GM11168 (cell line): ENCODE results near the gene CDK15.
"Not testable (repeated sequence)": the region's sequence is repeated elsewhere in the genome, so short reads cannot be mapped to it uniquely, and the experiment has no call there.

Source experiments
- in situ Hi-C: fragments of 300-500 bp; cut with MboI; formaldehyde crosslinking; loops from one replicate; pipeline ENCODE4 v1.12.0; 2022; ENCODE audit warnings: low sequenced_read_pairs; ENCODE audit not compliant: unreplicated experiment

CDK15 gene

DNA sequence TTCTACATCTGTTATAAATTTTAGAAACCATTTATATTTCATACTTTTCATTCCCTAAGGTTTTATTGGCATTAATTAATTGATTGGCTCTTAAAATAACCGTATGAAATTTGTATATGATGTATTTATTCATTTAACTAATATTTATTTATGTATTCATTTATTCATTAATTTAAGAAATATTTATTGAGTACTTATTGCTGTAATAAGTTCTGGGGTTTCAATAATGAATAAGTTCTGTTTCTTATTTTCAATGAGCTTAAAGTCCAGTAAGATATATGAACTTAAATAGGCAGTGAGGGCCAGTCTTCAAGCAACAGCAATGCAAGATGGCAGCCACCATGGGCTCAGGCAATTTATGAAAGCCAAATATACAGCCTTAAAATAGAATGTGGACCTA lies 17.9 kb downstream of the CDK15 start:
- in situ Hi-C loops, result no loop called here

DNA sequence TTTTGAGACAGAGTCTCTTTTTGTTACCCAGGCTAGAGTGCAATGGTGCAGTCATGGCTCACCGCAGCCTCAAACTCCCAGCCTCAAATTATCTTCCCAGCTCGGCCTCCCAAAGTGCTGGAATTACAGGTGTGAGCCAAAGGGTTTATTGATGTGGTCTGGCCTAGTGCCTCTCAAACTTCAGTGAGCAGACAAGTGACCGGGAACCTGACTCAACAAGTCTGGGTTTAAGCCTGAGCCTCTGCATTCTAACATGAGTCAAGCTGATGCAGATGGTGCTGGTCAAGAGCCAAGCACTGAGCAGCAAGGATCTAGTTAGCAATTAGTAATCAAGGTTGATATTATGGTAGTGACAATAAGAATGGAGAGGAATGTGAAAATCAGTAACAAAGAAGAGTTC lies 21.3 kb downstream of the CDK15 start:
- in situ Hi-C loops, result no loop called here

DNA sequence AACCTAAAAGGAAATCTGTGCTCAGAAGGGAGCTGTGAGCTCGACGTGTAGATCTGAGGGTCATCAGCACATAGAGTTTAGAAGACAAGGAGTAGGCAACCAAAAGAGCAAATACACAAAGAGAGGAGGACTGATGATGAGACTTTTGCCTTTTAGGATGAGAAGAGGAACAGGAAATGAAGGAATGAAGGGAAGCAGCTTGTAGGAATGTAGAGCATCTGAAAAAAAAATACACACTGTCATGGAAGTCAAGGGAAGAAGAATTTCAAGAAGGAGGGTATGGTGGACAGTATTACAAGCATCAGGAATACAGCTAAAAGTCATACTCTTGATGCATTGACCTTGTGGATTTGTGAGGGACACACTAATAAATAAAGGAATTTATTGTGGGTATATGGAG lies 21.9 kb downstream of the CDK15 start:
- in situ Hi-C loops, result no loop called here

DNA sequence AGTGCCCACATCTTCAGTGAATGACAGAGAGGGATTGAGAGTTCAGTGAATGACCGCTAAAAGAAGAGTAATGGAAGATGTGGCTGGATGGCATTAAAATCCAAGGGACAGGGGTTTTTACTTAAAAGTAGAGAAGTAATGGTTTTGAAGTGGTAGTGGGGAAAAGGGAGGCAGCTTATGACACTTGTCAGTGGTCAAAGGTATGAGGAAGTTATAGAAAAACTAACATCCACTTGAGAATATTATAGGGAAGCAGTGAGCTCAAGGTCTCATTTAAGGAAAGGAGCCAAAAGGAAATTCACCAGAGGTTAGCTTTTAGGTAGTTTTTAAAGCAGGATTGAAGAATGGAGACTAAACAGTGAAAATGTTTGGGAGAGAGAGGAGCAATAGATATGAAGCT lies 24.3 kb downstream of the CDK15 start:
- in situ Hi-C loops, result no loop called here

DNA sequence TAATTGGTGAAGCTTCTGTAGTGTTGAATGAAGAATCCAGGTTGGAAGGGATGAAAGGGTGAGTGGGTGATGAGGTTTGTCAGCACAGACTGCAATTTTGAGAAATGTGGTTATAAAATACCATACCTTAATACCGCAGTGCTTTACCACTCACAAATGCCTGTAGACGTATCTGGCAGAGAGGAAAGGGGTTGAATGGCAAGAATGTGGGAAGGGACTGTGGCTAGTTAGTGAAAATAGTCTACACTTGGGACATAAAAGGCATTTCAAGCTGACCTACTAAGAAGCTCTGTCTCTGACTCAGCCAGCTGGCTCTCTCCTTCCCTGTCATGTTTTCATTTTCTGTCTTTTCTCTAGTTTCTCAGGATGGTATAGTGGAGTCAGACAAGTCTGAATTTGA lies 25.1 kb downstream of the CDK15 start:
- in situ Hi-C loops, result no loop called here

DNA sequence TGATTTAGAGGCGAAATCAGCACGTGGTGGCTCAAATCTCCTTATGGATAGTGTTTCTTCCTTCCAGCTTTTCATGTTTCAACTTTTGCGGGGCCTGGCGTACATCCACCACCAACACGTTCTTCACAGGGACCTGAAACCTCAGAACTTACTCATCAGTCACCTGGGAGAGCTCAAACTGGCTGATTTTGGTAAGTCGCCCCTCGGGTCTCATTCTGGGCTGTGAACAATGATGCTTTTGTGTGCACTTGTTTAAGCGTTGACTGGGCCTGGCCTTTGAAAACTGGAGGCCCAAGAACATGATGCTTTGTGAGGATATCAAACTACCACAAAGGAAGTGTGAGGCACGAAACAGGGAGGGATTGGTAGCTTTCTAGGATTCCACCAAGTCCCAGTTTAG lies 27.4 kb downstream of the CDK15 start:
- in situ Hi-C loops, result no loop called here

DNA sequence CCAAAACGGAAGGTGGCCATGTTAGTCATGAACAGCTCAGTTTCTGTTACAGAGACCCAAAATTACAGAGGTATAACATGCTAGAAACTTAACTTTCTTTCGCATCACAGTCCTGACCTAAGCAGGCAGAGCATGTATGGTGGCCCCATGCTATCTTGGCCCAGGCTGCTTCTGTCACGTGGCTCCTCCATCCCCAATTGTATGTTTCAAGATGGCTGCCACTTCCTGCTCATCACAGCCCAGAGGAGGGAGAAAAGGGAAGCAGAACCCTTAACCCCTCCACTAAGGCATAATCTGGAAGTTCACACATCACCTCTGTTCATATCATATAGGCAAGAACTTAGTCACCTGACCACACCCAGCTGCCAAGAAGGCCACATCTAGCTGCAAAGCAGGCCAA lies 28.7 kb downstream of the CDK15 start:
- in situ Hi-C loops, result no loop called here

DNA sequence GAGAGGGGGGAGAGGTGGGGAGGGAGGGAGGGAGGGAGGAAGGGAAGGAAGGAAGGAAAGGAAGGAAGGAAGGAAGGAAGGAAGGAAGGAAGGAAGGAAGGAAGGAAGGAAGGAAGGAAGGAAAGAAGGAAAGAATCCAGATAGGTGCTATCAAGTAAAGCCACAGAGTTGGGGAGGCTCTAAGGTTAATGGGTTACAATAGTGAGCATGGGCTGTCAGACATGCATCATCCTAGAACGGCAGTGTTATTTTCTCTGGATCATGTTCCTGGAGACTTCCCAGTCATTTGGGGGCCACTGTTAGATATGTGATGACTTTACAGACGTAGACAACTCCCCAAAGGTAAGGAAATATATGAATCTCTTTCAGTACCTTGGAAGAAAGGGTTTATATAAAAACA lies 31.1 kb downstream of the CDK15 start:
- in situ Hi-C loops, result no loop called here

DNA sequence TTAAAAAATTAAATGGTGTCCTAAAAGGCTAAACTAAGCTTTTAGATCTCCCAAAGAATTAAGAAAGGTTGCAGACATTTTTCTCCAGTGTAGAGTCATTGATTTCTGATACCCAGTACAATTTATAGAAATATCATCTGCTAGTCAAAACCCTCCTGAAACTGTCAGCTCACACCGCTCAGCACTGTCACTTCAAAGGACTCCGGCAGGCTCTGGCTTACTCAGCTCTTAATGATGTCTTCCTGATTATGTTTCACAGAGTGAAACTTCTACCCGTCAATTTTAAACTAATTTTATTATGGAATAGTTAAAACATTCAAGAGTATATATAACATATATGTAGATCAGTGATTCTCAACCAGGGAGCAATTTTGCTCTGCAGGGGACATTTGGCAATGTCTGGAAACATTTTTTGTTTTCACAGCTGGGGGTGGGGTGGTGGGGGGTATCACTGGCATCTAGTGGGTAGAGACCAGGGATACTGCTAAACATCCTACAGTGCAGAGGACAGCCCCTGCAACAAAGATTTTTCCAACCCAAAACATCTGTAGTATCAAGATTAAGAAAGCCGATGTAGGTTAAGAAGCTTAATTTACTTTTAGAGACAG lies 31.6 kb downstream of the CDK15 start:
- in situ Hi-C loops, result no loop called here

DNA sequence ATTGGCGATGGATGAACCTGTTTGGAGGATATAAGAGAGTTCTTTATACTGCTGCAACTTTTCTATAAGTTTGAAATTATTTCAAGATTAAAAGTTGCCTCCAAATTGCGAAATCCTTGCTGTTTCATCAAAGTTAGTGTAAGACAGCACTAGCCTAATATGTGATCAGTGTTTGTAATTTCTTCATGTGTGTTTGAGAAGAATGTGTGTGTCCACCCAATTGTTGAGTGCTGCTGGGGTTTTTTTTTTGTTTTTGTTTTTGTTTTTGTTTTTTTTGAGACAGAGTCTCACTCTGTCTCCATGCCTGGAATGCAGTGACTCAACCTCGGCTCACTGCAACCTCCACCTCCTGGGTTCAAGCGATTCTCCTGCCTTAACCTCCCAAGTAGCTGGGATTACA lies 33.4 kb downstream of the CDK15 start:
- in situ Hi-C loops, result no loop called here

DNA sequence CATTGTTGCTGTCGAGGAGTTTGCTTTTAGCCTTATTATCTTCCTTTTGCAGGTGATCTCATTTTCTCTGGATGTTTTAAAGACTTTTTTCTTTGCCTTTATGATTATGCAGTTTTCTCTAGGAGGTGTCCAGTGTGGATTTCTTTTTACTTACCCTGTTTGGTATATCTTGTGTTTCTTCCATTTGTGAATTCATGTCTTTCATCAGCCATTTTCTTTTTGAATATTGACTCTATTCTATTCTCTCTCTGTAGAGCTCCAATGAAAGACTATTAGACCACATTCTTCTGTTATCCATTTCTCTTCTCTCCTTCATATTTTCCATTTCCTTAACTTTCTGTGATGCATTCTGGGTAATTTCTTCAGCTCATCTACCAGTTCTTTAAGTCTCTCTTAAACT lies 34.4 kb downstream of the CDK15 start:
- in situ Hi-C loops, result no loop called here

DNA sequence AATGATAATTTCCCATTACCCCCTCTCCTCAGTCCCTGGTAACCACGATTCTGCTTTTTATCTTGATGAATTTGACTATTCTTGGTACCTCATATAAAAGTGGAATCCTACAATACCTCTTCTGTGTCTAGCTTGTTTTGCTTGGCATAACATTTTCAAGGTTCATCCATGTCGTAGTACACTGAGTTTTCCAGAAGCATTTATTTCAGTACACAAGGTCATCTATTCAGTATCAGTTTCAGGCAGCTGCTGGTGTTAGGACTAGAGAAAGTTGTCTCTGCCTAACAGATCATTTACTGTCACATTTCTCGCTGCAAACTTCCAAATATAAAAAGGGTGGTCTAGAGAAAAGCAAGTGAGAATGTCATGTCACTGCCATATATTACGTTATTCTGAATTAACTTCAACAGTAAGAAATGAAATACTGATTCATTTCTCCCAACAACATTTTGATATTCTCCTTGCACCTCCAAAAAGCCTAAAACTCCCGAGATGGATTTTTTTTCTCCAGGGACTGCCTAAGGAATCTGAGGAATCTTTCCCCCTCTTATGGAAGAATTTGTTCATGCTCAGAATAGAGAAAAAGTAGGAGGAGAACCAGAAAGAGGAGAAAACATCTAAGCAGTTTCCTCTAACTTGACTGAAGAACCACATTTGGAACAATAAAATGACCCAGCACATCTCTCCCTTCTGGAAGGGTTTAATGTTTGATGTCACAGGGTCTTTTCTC lies 36.0 kb downstream of the CDK15 start:
- in situ Hi-C loops, result no loop called here

DNA sequence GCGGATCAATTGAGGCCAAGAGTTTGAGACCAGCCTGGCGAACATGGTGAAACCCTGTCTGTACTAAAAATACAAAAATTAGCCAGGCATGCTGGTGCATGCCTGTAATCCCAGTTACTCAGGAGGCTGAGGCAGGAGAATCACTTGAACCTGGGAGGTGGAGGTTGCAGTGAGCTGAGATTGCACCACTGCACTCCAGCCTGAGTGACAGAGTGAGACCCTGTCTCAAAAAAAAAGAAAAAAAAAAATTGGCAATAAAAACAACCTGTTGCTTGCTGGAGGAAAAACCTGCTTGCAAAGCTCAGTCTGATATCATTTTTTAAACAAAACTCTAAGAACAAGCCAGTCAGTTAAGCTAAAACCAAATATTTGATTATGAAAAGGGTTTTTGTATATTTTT lies 38.6 kb downstream of the CDK15 start:
- in situ Hi-C loops, result not testable (repeated sequence)

DNA sequence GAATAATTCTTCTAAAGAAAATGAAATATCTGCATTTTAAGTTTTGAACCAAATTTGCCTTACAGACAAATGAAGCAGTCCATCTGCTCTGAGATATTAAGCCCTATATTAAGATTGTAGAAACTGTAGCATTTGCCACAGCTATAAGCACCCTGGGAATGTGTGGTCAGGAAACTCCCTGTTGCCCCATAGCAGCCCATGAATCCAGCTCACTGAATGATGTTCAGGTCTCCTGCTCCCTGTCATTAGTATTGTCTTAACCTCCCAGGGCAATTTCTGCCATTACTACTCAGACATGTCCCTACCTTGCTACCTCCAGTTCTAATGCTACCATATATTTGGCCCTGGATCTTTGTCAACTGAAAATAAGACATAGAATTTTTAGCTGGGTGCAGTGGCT lies 41.1 kb downstream of the CDK15 start:
- in situ Hi-C loops, result no loop called here

DNA sequence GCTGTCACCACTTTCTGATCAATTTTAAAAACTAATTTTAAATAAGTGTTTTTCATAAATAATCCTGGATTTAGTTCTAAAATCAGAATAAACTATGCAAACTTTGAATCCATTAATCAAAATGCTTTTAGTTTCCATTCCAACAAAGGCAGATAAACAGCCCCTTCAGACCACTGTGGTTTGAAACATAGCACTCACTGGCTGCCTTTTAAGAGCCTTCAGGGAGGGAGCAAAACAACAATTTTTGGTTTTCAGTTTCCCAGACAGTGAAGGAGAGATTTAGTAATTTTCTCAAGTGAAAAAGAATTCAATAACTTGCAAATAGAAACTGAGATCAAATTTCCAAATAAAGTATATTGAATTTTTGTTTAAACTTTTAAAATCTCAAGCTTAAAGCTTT lies 46.1 kb downstream of the CDK15 start:
- in situ Hi-C loops, result loop anchor here (10.0 kb wide), 1 partner anchor 322 kb away; no protein-coding TSS in a partner anchor

DNA sequence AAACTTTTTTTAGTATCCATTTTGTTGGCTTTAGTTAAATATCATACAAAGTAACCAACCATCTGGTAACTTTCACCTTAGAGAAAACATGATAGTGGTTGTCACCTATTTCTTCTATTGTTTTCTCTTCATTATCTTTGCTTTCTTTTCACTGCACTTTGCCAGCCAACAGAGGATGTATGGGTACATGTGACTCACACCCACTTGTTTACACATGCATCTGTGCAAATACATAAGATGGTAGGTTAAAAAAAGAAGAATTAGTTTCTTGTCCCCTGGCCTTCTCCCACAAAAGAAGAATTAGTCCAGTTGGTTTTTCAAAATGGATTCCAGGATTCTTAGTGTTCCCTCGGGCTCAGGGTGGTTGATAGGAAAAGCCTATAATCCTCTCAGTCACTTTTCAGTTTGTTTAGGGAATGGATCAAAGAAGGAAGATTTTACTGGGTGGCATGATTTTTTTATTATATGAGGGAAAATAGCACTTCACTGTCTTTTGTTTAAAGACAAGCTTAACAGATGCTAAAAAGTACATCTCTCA lies 46.6 kb downstream of the CDK15 start:
- in situ Hi-C loops, result loop anchor here (10.0 kb wide), 1 partner anchor 322 kb away; no protein-coding TSS in a partner anchor

DNA sequence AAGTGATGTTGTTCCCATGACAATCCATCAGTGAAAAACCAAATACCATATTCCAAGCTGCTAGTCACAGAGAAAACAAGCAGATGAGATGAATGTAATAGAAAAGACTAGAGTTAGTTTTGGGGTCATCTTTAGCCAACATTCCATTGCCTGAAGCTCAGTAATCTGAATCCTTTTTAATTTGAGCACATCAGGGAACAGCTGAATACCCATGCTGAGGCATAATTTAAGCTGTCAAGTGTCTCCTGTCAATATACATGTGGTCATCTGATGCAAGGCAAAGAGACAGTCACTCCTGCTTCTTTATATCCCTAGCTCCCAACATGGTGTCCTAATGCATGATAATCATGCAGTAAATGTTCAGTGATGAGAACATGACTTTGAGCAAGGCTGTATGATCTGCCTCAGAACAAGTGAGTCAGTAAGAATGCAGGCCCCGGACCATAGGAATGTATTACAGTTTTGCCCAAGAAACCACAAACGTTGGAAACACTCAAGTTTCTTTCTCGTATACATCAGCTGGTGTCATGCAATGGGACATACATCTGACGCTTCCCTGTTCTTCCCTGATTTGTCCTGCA lies 48.0 kb downstream of the CDK15 start:
- in situ Hi-C loops, result loop anchor here (10.0 kb wide), 1 partner anchor 320 kb away; no protein-coding TSS in a partner anchor

DNA sequence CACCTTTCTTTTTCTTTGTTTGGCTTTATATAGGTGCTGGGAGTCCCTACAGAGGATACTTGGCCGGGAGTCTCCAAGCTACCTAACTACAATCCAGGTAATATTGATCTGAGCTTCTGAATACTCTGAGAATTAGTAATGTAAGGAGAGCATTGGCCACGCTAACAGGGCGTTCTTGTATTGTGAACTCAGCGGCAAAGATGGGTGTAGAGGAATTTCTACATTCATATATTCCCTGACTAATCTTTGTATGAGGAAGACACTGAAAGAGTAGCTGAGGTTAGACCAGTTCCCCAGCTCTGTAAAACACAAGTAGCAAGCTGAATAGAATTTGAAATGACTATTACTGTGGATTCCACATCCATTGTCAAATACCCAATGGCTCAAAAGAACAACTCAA lies 48.5 kb downstream of the CDK15 start:
- in situ Hi-C loops, result loop anchor here (10.0 kb wide), 1 partner anchor 320 kb away; no protein-coding TSS in a partner anchor

DNA sequence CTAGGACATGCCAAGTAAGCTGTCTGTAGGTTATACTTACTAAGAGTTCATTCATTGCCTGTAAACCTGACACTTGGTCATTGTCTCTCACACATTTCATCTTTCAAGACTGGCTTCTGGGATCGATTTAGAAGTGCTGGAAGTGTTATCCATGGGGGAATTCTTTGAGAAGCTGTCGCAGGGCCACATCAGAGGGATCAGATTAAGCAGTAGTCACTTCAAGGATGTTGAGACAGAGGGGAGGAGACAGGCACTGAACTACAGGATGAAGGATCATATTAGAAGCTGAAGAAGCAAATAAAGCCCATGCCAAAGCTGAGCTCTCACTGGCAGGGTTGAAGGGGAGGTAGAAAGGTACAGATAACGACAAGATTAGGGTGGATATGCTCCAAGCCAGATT lies 49.0 kb downstream of the CDK15 start:
- in situ Hi-C loops, result loop anchor here (10.0 kb wide), 1 partner anchor 319 kb away; no protein-coding TSS in a partner anchor

DNA sequence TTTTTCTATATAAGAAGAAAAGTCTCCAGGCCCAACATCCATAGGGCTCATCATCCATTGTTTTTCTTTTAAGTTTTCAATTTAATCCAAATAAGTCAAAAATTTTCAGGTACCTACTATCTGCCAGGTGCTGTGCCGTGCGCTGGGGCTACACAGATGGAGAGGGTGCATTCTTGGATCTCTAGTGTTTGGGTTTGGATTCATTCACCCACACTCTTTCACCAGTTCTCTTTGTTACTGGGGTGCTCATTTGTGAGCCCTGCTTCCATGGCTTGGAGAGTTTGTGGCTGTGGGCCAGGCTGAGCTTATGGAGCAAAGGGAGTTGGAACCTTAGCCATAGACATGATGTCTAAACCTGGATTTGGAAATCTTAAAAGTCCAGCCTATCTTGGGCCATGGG lies 51.0 kb downstream of the CDK15 start:
- in situ Hi-C loops, result loop anchor here (10.0 kb wide), 1 partner anchor 317 kb away; no protein-coding TSS in a partner anchor
